Smooth muscle cell (in vitro differentiated cells): ENCODE data around the gene EFHC1. TPM values are rescaled to one million over a fixed set of nuclear protein-coding genes. Genes with fewer than 3 reads are reported as not detected.

Experiments
- DNase-seq: peaks from one replicate; lab custom pipeline; 2025; ENCODE audit not compliant: unreplicated experiment; lab: John Stamatoyannopoulos, UW
- H2AFZ ChIP-seq: fragments of 200-600 bp; sonication (generic); 2 replicates; pipeline ENCODE4 v1.6.0; 2016; ENCODE audit warnings: antibody characterized with exemption, low read depth, mild to moderate bottlenecking
- H3F3A ChIP-seq: fragments of 200-600 bp; sonication (generic); 2 replicates; pipeline ENCODE4 v1.6.0; 2017; ENCODE audit warnings: antibody characterized with exemption, low read depth
- H3K27ac ChIP-seq: fragments of 200-600 bp; sonication (generic); 2 replicates; pipeline ENCODE4 v1.5.1; 2016; ENCODE audit warnings: low read depth, mild to moderate bottlenecking
- H3K27me3 ChIP-seq: fragments of 200-600 bp; sonication (generic); 2 replicates; pipeline ENCODE4 v1.6.1; 2016; ENCODE audit warnings: low read depth, mild to moderate bottlenecking
- H3K36me3 ChIP-seq: fragments of 200-600 bp; sonication (generic); 2 replicates; pipeline ENCODE4 v1.5.1; 2016; ENCODE audit warnings: low read depth
- H3K4me1 ChIP-seq: fragments of 200-600 bp; sonication (generic); 2 replicates; pipeline ENCODE4 v1.5.1; 2016; ENCODE audit warnings: low read depth
- H3K4me2 ChIP-seq: fragments of 200-600 bp; sonication (generic); 2 replicates; pipeline ENCODE4 v1.6.0; 2016; ENCODE audit warnings: mild to moderate bottlenecking
- H3K4me3 ChIP-seq: fragments of 200-600 bp; sonication (generic); 2 replicates; pipeline ENCODE4 v1.5.1; 2016; ENCODE audit warnings: mild to moderate bottlenecking
- H3K79me2 ChIP-seq: fragments of 200-600 bp; sonication (generic); 2 replicates; pipeline ENCODE4 v1.6.0; 2016; ENCODE audit warnings: low read depth, mild to moderate bottlenecking
- H3K9ac ChIP-seq: fragments of 200-600 bp; sonication (generic); 2 replicates; pipeline ENCODE4 v1.6.0; 2016; ENCODE audit warnings: low read depth
- H3K9me3 ChIP-seq: fragments of 200-600 bp; sonication (generic); replicated peaks from 2 replicates; pipeline ENCODE4 v1.5.1; 2016; ENCODE audit warnings: low read depth
- H4K20me1 ChIP-seq: fragments of 200-600 bp; sonication (generic); 2 replicates; pipeline ENCODE4 v1.6.0; 2016; ENCODE audit warnings: low read depth
- WGBS: methylation state at CpG from one replicate; pipeline ENCODE4 v1.1.7; 2016; ENCODE audit warnings: low lambda C conversion rate; 5-methylcytosine and 5-hydroxymethylcytosine counted together
- polyA plus RNA-seq: library from polyadenylated mRNA; unstranded; fragments of >200 nt; fragmentation: Nextera tagmentation; extraction: Ambion mirVana; gene quantifications from 2 replicates; pipeline ENCODE4 v1.2.1, GENCODE V29; 2016
- total RNA-seq: library from RNA; depleted of rRNA; stranded (reverse); fragments of >200 nt; gene quantifications from 2 replicates; pipeline ENCODE4 v1.2.3, GENCODE V29; 2014
- TF ChIP-seq, protein P1 (sequence below): fragments of 200-600 bp; sonication (generic); IDR thresholded peaks from 2 replicates; pipeline ENCODE4 v1.5.1; 2017; ENCODE audit warnings: borderline replicate concordance, mild to moderate bottlenecking, antibody characterized with exemption; ENCODE audit not compliant: insufficient read depth, poor library complexity, severe bottlenecking

The EFHC1 gene
- total and polyA plus RNA-seq, 2 experiments from 2014 or later: 11.0 to 25.9 TPM

- WGBS: 96% methylated on average over 16 of the region's 16 CpGs
- TF ChIP-seq, protein P1, sequence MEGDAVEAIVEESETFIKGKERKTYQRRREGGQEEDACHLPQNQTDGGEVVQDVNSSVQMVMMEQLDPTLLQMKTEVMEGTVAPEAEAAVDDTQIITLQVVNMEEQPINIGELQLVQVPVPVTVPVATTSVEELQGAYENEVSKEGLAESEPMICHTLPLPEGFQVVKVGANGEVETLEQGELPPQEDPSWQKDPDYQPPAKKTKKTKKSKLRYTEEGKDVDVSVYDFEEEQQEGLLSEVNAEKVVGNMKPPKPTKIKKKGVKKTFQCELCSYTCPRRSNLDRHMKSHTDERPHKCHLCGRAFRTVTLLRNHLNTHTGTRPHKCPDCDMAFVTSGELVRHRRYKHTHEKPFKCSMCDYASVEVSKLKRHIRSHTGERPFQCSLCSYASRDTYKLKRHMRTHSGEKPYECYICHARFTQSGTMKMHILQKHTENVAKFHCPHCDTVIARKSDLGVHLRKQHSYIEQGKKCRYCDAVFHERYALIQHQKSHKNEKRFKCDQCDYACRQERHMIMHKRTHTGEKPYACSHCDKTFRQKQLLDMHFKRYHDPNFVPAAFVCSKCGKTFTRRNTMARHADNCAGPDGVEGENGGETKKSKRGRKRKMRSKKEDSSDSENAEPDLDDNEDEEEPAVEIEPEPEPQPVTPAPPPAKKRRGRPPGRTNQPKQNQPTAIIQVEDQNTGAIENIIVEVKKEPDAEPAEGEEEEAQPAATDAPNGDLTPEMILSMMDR: no peak
- no peak overlapping the region for H3K4me2 ChIP-seq
- no peak for DNase-seq
- H3K4me1 ChIP-seq: peaks cover 3% of the 10 kb centered on the region
- H4K20me1 ChIP-seq: no peaks in the 10 kb centered on the region
- H3K9me3 ChIP-seq: no peaks in the 10 kb centered on the region
- H3K4me3 ChIP-seq: no peak overlapping the region
- H3K27ac ChIP-seq: no peak overlapping the region
- no peaks in the 10 kb centered on the region for H3K79me2 ChIP-seq
- H3F3A ChIP-seq: no peaks in the 10 kb centered on the region
- no peak overlapping the region for H2AFZ ChIP-seq
- H3K27me3 ChIP-seq: no peaks in the 10 kb centered on the region
- H3K9ac ChIP-seq: no peak overlapping the region
- H3K36me3 ChIP-seq: no peaks in the 10 kb centered on the region
Observed at GRCh38 chr6:52505726-52506409, 85.7 kb downstream of the EFHC1 start.

- Histone ChIP-seq H3K27ac (no peak overlapping the region), H3F3A (peaks cover 3% of the 10 kb centered on the region), H3K9me3 (no peaks in the 10 kb centered on the region), H3K4me2 (no peak overlapping the region), H3K9ac (no peak overlapping the region), H4K20me1 (no peaks in the 10 kb centered on the region), H2AFZ (no peak overlapping the region), H3K27me3 (no peaks in the 10 kb centered on the region), H3K4me3 (no peak overlapping the region), H3K4me1 (peaks cover 8% of the 10 kb centered on the region), H3K79me2 (no peaks in the 10 kb centered on the region), H3K36me3 (no peaks in the 10 kb centered on the region)
- 85% methylated on average over 9 of the region's 9 CpGs for WGBS
- no peak for DNase-seq
- TF ChIP-seq, protein P1: no peak
Observed at GRCh38 chr6:52506476-52506875, 86.3 kb downstream of the EFHC1 start.

DNA sequence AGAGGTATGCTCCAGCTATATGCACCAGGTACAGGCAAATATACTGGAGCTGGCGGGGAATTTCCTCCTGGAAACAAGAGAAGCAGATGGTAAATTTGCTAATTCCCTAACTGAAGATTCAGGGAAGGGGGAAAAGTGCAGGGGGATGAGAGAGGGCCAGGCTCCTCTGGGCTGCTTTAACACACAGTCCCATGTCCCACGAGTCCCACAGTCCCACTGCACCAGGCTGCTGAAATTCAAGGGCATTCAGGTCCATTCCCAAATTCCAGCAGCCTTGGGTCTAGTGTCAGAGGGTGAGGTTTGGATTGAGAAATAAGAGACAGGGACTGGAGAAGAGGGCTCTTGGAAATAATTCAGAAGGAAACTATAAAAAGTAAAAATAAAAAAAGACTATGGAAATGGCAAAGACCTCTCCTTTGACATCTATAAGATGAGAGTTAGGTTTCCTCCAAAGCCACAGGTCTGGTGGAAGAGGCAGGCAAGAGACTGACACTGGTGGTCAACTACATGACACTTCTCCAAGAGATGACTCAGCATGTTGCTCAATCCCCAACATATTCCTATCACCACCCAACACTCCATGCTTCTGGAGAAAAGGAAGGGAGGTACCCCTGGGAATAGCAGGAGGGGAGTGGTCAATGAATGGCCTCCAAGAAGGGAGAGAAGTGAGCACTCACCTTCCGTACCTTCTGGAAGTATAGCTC, 87.6 kb downstream of the EFHC1 start:
- Histone ChIP-seq H3K79me2 (no peaks in the 10 kb centered on the region), H3K9me3 (no peaks in the 10 kb centered on the region), H3K27me3 (no peaks in the 10 kb centered on the region), H3K4me2 (no peak overlapping the region), H3K27ac (no peak overlapping the region), H3K36me3 (no peaks in the 10 kb centered on the region), H2AFZ (no peak overlapping the region), H3K9ac (no peak overlapping the region), H4K20me1 (no peaks in the 10 kb centered on the region), H3F3A (peaks cover 13% of the 10 kb centered on the region), H3K4me1 (peaks cover 20% of the 10 kb centered on the region), H3K4me3 (no peak overlapping the region)
- 98% methylated on average over 3 of the region's 3 CpGs for WGBS
- TF ChIP-seq, protein P1: no peak
- DNase-seq: no peak
